SKM-1 treated with dmso at 0.1 percent for 144 hours (cell line): Measurements from ENCODE around the gene ZC3H18.

Source experiments
- DNase-seq: peaks from one replicate; lab custom pipeline; 2025; ENCODE audit not compliant: unreplicated experiment; lab: John Stamatoyannopoulos, UW

ZC3H18 gene

GRCh38 chr16:88636488-88637265, 66.5 kb downstream of the ZC3H18 start:
- no peak for DNase-seq

- no peak for DNase-seq
These were observed 68.4 kb downstream of the ZC3H18 start, which contains the start of gene IL17C for GRCh38 chr16:88638323-88639230. Gene IL17C (plus strand): TSS chr16:88638572. CDS start chr16:88638642, 70 bp downstream.

- no peak for DNase-seq
These were observed 69.2 kb downstream of the ZC3H18 start for GRCh38 chr16:88639231-88640038.

GRCh38 chr16:88640039-88640495, 69.9 kb downstream of the ZC3H18 start:
- DNase-seq: no peak

- DNase-seq: no peak
These were observed 70.5 kb downstream of the ZC3H18 start for GRCh38 chr16:88640498-88641247.

GRCh38 chr16:88642881-88643643, 72.9 kb downstream of the ZC3H18 start:
- no peak for DNase-seq

GRCh38 chr16:88643644-88643932, 73.4 kb downstream of the ZC3H18 start:
- no peak for DNase-seq

GRCh38 chr16:88645455-88645854, 75.3 kb downstream of the ZC3H18 start:
- DNase-seq: no peak

- no peak for DNase-seq
These were observed 75.7 kb downstream of the ZC3H18 start for GRCh38 chr16:88645941-88646340.

GRCh38 chr16:88646345-88647034, 76.3 kb downstream of the ZC3H18 start:
- no peak for DNase-seq

- DNase-seq: no peak
These were observed 77.2 kb downstream of the ZC3H18 start for GRCh38 chr16:88647178-88648070.

GRCh38 chr16:88649195-88649923, 79.2 kb downstream of the ZC3H18 start:
- DNase-seq: no peak

- DNase-seq: peak; percentile 65
These were observed 79.9 kb downstream of the ZC3H18 start for GRCh38 chr16:88649924-88650748.

- peak; percentile 69 for DNase-seq
These were observed 80.6 kb downstream of the ZC3H18 start, which contains the start of gene CYBA for GRCh38 chr16:88650749-88651275. Gene CYBA (minus strand): TSS chr16:88651053. CDS start chr16:88651013, 40 bp downstream.

- DNase-seq: no peak
These were observed 81.2 kb downstream of the ZC3H18 start for GRCh38 chr16:88651276-88651988.
